ENCODE measurements around the gene USE1. TPM values are rescaled to one million over a fixed set of nuclear protein-coding genes. Genes with fewer than 3 reads are reported as not detected.

The USE1 gene
- total RNA-seq, 1 experiment from 2014 or later, result 16.1 TPM

- DNase-seq (ENCODE audit: low spot score), result no peak
Observed at GRCh38 chr19:17235971-17236777, 21.0 kb downstream of the USE1 start.

- DNase-seq (ENCODE audit: low spot score), result no peak
Observed at GRCh38 chr19:17236811-17237543, 21.8 kb downstream of the USE1 start.

GRCh38 chr19:17237747-17238706, 22.9 kb downstream of the USE1 start:
- no peak for DNase-seq (ENCODE audit: low spot score)

- no peak for DNase-seq (ENCODE audit: low spot score)
Observed at GRCh38 chr19:17240062-17240752, 25.1 kb downstream of the USE1 start.

GRCh38 chr19:17240826-17241399, 25.8 kb downstream of the USE1 start:
- DNase-seq (ENCODE audit: low spot score), result no peak

- DNase-seq (ENCODE audit: low spot score), result no peak
Observed at GRCh38 chr19:17242431-17243208, 27.5 kb downstream of the USE1 start.

- no peak for DNase-seq (ENCODE audit: low spot score)
Observed at GRCh38 chr19:17243211-17243829, 28.2 kb downstream of the USE1 start.

- no peak for DNase-seq (ENCODE audit: low spot score)
Observed at GRCh38 chr19:17243830-17244617, 28.9 kb downstream of the USE1 start.

GRCh38 chr19:17244618-17245534, 29.7 kb downstream of the USE1 start:
- DNase-seq (ENCODE audit: low spot score), result no peak

- DNase-seq (ENCODE audit: low spot score), result no peak
Observed at GRCh38 chr19:17245535-17245984, 30.4 kb downstream of the USE1 start, which contains the start of gene NR2F6. Gene NR2F6, minus strand, starts transcription at chr19:17245919. Its CDS starts 699 bp downstream, at chr19:17245220.

GRCh38 chr19:17246681-17247425, 31.7 kb downstream of the USE1 start:
- DNase-seq (ENCODE audit: low spot score), result no peak

GRCh38 chr19:17248011-17248776, 33.0 kb downstream of the USE1 start:
- DNase-seq (ENCODE audit: low spot score), result no peak

- no peak for DNase-seq (ENCODE audit: low spot score)
Observed at GRCh38 chr19:17249887-17250548, 34.9 kb downstream of the USE1 start.

GRCh38 chr19:17254636-17255035, 39.5 kb downstream of the USE1 start:
- no peak for DNase-seq (ENCODE audit: low spot score)

GRCh38 chr19:17255150-17255621, 40.0 kb downstream of the USE1 start:
- no peak for DNase-seq (ENCODE audit: low spot score)
